HL-60/S4 (cell line): ENCODE results near the gene MAN1A1.
"Not testable (repeated sequence)": the region's sequence is repeated elsewhere in the genome, so short reads cannot be mapped to it uniquely, and the experiment has no call there.

Experiments used
- in situ Hi-C: fragments of 300-500 bp; cut with MboI; formaldehyde crosslinking; loops from 2 replicates; pipeline ENCODE4 v1.14.3; 2022; ENCODE audit warnings: low sequenced_read_pairs

The MAN1A1 gene

DNA sequence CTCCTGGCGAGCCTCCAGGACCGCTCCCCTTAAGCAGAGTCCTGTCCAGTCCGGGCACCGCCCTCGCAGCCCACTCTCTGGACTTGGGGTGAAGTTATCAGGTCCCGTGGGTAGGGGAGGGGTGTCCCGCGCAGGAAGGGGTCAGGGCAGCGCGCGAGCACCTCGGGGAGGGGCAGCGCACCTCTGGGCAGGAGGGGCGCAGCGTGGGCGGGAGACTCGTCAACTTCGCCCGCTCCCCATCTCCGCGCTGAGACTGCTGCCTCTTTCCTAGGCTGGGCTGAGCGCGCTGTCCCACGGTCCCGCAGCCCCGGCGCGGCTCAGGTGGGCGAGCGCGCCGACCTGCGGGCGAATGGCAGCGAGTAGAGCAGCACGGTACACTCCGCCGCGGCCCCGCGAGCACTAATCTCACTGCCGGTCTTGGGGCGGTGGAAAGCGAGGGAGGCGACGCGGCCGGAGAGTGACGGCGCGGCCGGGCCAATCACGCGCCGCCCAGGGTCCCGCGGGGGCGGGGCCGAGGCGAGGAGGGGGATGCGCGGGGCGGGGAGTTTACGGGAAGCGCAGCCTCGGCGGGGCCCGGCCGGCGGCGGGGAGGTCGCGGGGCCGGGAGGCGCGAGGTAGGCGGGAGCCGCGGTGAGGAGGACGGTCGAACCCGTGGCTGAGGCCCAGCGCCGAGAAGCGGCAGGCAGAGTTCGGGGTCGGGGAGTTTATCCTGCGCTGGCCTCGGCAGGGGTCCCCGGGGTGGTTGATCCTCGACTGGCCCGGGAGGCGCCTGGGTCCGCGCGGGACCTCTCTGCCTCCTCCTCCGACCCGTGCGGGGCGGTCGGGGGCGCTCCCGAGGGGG is at the start of gene MAN1A1:
Gene MAN1A1 (minus strand): TSS at position 401 of the 841 bp plus-strand sequence. CDS start 696 bp downstream, outside the sequence.
- in situ Hi-C loops = no loop called here

DNA sequence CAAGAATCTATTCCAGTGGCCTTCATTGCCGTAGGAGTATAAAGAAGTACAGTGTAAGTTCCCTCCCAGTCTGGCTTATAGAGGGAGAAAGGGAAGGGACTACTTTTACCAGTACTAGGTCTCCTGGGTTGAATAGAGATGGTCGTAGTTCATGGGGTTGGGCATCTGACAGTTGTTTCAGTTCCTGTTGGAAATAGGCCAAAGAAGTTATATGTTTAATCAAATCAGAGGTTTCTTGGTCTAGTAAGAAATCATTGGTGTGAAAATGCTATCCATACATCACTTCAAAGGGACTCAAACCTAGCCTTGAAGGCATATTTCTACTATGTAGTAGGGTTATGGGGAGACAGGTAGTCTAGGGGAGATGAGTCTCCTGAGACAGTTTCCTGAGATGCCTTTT is 45.6 kb upstream of the MAN1A1 start:
- in situ Hi-C loops = no loop called here

DNA sequence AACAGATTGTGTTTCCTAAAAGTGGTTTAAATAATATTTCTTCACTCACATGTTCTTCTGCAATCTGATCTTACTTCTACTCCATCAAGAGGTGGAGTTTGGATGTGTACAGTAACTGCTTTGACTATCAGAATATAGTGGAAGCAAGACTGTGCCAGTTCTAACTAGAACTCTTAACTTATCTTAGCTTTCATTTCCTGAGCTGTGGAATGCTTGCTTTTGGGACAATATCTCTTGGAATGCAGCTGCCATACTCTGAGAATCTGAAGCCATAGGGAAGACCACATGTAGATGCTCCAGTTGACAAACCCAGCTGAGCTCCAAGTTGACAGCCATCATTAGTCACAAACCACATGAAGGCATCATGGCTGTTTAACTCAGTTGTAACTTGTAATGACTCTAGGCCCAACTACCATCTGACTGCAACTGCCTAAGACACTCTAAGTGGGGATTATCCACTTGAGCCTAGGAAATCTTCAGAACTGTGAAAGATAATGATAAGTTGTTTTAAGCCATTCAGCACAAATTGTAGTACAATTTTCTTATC is 40.8 kb upstream of the MAN1A1 start:
- in situ Hi-C loops = no loop called here

DNA sequence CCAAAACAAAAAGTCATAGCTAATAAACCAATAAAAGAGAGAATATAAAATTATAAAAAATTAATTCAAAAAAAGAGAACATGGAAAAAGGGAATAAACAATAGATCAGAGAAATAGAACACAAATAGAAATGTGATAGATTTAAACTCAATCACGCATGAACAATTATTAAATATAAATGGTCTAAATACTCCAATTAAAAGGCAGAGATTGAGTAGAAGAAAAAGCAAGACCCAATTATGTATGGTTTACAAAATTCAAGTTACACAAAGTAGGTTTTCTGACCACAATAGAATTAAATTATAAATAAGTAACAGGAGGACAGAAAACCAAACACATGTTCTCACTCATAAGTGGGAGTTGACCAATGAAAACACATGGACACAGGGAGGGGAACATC is 36.4 kb upstream of the MAN1A1 start:
- in situ Hi-C loops = no loop called here

DNA sequence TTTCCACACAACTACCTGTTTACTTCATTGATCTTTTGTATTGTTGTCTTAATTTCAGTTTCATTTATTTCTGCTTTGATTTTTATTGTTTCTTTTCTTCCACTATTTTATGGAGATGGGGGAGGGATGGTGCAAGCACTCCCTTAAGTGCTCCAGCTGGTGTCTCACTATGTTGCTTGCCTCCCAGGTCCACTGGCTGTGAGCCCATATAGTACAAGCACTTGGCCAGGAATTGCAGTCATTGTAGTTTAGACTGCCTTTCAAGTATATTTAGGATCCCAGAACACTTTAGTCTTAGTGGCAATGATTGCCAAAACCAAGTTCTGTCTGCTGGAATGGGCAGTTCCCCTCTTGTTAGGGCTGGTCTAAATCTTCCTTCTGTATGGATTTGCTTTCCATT is 34.9 kb upstream of the MAN1A1 start:
- in situ Hi-C loops = no loop called here

DNA sequence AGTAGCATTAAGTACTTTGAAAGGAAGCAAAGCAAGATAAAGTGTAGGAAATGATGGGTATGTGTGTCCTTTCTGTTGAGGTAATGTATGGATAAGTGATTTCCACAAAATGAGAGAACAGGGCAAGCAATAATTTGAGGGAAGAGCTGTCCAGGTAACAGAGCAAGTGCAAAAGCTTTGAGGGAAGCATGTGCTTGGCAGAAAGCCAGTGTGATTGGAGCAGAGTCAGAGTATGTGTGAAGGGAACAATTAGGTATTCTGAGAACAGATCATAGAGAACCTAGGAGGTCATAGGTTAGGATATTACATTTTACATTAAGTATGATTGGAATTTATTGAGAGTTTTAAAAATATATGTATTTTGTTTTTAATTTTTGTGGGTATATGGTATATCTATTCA is 30.2 kb upstream of the MAN1A1 start:
- in situ Hi-C loops = no loop called here

DNA sequence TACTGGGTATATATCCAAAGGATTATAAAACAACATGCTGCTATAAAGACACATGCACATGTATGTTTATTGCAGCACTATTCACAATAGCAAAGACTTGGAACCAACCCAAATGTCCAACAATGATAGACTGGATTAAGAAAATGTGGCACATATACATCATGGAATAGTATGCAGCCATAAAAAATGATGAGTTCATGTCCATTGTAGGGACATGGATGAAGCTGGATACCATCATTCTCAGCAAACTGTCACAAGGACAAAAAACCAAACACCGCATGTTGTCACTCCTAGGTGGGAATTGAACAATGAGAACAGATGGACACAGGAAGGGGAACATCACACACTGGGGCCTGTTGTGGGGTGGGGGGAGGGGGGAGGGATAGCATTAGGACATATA is 27.5 kb upstream of the MAN1A1 start:
- in situ Hi-C loops = not testable (repeated sequence)

DNA sequence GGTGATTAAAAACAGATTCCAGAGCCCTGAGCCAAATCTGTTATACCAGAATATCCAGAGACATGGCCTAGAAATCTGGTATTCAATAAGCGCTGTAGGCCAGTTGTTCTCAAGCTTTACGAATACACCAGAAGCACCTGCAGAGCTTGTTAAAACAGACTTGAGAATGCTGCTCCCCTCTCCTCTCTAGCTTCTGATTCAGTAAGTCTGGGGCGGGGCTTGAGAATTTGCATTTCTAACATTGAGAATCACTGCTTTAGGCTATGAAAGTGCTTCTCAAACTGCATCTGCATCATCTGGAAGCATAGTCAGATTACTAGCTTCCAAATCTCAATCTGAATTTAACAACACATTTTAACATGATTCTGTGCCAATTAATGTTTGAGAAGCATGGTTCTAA is 20.5 kb upstream of the MAN1A1 start:
- in situ Hi-C loops = no loop called here

DNA sequence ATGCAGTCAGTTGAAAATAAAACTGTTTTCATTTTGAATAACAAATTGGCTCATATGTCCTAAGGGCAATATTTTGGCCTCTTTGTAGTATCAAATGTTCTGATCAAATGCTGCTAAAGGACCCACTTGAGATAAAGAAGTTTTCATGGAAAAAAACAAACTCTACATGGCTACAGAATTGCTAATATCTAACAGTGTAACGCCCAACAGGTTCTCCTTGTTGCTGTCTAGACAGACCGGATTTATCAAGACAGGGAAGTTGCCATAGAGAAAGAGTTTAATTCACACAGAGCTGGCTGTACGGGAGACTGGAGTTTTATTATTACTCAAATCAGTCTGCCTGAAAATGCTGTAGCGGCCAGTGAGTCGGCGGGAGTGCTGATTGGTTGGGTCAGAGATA is 19.4 kb upstream of the MAN1A1 start:
- in situ Hi-C loops = no loop called here

DNA sequence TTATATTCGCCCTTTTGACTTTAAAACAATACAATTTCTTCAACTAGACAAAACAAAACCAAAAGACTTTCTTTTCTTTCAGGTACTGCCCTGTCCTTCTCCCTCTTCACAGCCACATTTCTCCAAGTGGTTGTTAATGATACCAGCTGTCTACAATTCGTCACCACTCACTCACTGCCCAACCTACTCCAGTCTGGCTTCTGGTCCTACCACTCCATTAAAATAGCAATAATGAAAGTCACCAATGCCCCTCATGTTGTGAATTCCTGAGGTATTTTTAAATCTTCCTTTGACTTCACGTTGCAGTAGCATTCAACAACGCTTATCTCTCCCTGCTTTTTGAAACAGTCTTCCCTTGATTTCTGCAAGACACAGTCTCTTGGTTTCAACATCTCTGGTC is 11.6 kb upstream of the MAN1A1 start:
- in situ Hi-C loops = no loop called here

DNA sequence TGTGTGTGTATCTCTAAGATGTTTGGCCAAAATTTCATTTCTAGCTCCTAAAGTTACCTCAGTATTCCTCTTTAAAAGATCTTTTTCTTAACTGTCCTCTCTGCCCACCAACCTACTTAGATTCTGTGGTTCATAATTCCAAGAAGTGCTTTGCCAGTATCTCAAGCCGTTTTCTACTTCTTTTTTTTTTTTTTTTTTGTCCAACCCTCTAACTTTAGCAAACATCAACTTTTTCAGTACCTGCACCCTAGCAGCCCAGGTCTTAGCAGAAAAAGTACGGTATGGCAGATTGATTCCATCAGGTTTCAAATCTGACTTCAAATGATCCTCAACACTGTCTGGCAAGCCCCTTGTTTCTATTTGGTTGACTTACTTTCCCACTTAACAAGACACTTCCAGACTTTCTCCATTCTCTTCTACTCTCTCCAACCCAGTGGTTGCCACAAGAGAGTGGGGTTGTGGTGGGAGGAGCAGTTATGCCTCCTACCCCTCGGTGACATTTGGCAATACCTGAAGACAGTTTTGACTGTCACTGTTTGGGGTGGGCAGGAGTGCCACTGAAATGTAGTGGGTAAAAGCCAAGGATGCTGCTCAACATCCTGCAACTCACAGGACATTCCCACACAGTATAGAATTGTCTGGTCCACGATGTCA is 10.8 kb upstream of the MAN1A1 start:
- in situ Hi-C loops = no loop called here

DNA sequence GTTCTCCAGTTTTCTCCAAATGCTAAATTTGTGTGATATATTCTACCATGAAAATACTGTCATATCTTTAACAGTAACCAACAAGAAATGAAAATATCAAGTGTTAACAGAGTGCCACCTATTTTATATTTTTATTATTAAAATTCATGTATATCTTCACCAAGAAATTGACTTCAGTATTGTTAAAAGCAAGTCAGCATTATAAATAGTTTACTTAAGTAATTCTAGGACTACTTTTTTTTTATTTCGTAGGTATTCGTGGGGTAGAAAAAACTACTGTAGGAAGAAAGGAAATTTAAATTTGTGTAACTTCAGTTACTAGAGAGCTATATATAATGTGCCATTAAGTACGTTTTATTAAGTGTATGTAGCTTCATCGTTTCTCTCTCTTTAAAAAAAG is 6.3 kb upstream of the MAN1A1 start:
- in situ Hi-C loops = no loop called here

DNA sequence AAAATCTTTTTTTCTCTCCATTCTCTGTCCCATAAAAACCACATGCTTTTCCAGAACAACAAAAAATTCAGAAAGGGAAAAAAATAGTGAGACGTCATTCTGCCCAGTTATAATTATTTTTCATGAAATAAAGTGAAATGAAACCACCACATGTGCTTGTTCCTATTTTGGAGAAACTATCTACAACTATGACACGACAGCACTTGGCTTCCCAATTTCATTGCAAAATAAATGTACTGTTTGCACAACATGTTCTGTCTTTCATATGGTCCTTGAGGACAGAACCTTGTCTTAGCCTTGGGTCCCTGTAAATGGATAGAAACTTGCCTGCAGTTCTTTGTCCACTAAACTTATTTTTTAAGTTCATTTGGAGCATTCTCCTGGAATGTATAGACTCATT is 5.6 kb upstream of the MAN1A1 start:
- in situ Hi-C loops = no loop called here

DNA sequence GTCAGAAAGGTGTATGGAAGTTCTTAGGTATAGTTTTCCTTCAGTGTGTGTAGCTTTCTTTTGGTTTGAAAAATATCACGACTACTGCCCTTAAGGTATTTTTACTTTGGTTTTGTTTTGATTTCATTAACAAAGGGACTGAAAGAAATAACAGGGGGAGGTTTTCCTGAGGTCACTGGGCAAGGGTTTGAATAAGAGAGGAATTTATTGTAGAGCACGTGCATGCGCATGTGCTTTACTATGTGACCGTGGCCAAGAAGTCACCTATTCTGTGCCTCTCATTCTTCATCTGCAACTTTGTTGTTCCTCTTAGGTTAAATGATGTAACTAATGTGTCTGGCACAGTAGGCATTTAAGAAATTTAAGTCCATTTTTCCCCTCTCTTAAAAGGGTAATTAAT is 4.1 kb upstream of the MAN1A1 start:
- in situ Hi-C loops = no loop called here

DNA sequence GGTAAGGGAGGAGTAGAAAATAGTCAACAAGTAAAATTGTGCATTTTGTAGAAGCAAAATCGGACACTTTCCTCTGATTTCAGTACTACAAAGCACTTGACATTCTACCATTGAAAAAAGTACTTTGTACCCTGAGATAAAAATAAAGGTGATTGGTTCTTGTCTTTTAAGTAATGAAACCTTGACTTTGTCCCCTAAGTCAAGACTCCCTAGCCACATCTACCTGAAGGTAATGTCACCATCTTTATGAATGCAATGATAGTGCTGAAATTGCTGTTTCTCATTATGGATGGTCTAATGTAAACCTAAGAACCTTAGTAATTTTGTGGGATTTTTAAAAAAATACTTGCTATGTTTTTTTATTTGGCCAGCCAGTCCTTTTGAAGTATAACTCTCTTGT is 2.4 kb upstream of the MAN1A1 start:
- in situ Hi-C loops = no loop called here

DNA sequence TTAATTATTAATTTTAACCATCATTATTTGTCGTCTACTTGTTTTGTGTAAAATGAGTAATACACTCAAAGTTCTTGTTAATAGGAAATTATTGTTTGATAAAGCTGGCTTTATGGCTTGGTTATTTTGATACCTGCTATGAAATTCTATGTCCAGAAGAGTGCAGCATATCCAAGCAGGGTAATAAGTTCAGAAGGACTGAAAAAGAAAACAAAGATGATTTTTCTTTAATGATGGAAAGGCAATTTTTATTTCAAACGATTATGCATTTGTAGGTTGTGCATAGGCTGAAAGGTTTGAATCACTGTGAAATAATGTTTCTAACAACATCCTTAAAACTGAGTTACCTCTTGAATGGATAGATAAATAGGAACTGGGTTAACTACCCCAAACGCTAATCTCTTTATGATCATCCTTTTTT is 1.4 kb upstream of the MAN1A1 start:
- in situ Hi-C loops = no loop called here

DNA sequence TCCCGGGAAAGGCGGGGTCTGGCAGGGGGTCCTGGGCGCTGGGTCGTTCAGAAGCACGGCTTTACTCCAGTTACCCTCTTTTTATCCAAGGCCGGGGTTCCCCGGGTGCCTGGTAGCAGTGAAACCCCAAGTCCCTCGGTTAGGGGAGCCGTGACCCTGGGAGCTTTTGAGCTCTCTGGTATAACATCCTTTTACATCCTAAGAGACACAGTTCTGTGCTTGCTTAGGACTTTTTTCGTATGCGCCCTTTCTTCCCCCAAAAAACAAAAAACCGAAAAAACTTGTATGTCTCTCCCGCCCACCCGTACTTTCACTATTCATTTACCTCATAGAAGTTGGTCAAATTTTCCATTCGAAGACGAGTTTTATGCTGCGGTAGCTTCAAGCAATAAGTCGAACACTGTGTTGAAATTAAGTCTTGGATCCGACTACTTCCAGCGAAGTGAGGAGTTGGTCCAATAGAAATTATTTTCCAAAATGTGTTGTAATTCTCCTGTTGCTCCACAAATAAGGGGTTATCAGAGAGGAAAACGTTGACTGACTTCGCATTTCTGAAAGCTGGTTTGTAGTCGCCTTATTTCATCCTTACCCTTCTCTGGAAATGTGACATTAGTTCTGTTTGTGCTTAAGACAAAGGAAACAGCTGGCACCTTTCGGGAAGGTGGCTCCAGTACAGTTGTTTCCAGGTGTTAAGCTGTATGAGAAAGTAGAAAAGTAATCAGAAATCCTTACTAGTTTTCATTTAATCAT is 816 bp upstream of the MAN1A1 start:
- in situ Hi-C loops = no loop called here

DNA sequence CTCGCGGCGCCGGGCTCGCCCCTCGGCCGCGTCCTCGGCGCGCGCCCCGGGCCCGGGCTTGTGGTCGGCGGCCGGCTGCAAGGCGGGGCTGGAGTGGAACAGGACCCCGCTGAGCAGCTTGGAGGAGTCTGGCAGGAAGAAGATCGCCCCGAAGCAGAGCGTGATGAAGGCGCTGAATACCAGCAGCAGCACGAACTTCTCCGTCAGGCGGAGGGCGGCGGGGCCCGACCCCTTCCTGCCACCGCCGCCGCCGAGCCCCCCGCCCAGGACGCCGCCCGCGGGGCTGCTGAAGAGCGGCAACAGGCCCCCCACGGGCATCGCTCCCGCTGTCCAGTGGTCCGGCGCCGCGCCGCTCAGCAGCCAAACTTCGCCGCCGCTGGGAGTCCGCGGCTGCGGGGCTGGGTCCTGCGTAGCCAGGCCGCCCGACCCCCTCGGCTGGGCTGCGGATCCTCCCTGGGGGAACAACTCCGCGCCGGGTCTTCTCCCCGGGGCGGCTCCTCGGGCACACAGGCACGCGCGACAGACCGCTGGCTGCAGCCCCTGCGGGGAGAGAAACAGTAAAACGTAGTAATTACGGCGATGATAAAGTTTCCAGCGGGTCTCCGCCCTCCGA is 707 bp downstream of the MAN1A1 start:
- in situ Hi-C loops = no loop called here

DNA sequence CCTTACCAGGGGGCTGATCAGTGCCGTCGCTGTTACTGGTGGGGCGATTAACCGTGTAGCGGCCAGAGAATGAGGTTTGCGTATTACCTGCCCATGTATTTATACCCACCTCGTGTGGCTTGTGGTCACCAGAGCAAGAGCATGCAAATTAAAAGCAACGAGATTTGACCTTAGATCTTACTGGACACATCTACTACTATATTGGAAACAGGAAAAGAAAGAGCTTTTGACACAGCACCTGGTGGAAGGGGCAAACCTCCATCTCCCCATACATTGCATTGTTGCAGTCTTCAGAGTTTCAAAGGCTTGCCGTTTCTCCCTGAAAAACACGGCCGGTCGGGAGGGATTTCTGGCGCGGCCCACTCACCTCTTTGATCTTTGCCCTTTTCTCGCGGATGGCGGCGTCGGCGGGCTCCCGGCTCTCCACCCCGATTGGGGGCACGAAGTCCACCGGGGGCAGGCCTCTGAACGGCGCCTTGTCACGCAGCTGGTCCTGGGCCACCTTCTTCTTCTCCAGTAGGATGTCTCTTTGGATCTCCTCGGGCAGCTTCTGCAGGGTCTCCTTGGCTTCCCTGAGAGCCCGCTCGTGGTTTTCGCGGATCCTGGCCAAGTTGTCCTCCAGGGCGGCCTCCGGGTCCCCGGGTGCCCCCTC is 1.3 kb downstream of the MAN1A1 start:
- in situ Hi-C loops = no loop called here

DNA sequence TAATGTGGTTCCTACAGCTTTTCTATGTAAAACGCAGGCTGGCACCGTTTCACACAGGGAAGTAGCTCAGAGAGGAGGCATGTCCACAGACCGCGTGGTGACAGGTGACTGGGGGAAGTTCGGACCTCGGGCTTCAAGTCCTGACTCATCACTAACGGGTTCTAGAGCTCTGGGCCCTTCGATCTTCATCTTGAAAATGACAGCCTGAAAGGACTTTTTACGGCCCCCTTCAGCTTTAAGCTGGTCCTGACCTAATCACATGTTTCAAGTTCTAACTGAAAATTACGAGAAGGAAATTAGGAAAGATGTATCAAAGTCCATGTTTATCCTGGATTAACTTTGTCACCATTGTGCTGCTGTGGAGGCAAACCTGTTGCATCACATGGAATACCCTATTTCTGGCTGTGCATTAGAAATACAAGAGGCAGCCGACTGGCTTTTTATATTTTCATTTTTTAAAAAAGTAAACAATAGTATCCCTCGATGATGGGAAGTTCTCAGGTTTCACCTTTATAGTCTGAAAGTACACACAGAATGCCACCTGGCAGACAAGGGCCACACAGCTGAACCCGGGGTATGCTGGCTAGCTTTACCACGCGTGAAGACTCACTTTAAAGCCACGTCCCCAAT is 2.0 kb downstream of the MAN1A1 start:
- in situ Hi-C loops = no loop called here
